ENCODE results near the gene FOSL2. TPM values are rescaled to one million over a fixed set of nuclear protein-coding genes. Genes with fewer than 3 reads are reported as not detected.

FOSL2 gene
- total RNA-seq, 2 donors from 2014 or later, result 1.4 to 3.8 TPM

- H3K4me3 Mint-ChIP-seq, result no peak overlapping the region
- no peak for DNase-seq
- TF ChIP-seq, protein P1, sequence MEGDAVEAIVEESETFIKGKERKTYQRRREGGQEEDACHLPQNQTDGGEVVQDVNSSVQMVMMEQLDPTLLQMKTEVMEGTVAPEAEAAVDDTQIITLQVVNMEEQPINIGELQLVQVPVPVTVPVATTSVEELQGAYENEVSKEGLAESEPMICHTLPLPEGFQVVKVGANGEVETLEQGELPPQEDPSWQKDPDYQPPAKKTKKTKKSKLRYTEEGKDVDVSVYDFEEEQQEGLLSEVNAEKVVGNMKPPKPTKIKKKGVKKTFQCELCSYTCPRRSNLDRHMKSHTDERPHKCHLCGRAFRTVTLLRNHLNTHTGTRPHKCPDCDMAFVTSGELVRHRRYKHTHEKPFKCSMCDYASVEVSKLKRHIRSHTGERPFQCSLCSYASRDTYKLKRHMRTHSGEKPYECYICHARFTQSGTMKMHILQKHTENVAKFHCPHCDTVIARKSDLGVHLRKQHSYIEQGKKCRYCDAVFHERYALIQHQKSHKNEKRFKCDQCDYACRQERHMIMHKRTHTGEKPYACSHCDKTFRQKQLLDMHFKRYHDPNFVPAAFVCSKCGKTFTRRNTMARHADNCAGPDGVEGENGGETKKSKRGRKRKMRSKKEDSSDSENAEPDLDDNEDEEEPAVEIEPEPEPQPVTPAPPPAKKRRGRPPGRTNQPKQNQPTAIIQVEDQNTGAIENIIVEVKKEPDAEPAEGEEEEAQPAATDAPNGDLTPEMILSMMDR (conservative IDR thresholded peaks at IDR 0.05), result no peak
- H3K27me3 Mint-ChIP-seq (ENCODE audit: insufficient read depth), result no peaks in the 10 kb centered on the region
- no peaks in the 10 kb centered on the region for H3K36me3 Mint-ChIP-seq (ENCODE audit: low read depth)
- H3K9me3 Mint-ChIP-seq, result no peaks in the 10 kb centered on the region
- H3K27ac Mint-ChIP-seq, result no peak overlapping the region
- no peak overlapping the region for H3K27ac ChIP-seq (ENCODE audit: low read depth, low read length)
- H3K36me3 ChIP-seq (ENCODE audit: control insufficient read depth, insufficient read depth, low read length), result no peaks in the 10 kb centered on the region
- 95 to 100% methylated on average over 7 to 8 of the region's 8 CpGs for WGBS, 2 experiments (ENCODE audit: insufficient coverage in 1 of 2, insufficient read length in 1 of 2)
- no peak overlapping the region for H3K9ac ChIP-seq (ENCODE audit: extremely low read depth, low read length, poor library complexity, severe bottlenecking)
- no peaks in the 10 kb centered on the region for H3K4me1 ChIP-seq (ENCODE audit: control insufficient read depth, insufficient read depth, low read length)
- no peak overlapping the region for H3K4me3 ChIP-seq (ENCODE audit: low read length)
- no peaks in the 10 kb centered on the region for H3K9me3 ChIP-seq (ENCODE audit: control insufficient read depth, low read length)
- peaks cover 5% of the 10 kb centered on the region for H3K4me1 Mint-ChIP-seq
- no peaks in the 10 kb centered on the region for H3K27me3 ChIP-seq (ENCODE audit: control insufficient read depth, insufficient read depth, low read length, poor library complexity, severe bottlenecking)
These were observed 60.7 kb downstream of the FOSL2 start for GRCh38 chr2:28453396-28453795.

DNA sequence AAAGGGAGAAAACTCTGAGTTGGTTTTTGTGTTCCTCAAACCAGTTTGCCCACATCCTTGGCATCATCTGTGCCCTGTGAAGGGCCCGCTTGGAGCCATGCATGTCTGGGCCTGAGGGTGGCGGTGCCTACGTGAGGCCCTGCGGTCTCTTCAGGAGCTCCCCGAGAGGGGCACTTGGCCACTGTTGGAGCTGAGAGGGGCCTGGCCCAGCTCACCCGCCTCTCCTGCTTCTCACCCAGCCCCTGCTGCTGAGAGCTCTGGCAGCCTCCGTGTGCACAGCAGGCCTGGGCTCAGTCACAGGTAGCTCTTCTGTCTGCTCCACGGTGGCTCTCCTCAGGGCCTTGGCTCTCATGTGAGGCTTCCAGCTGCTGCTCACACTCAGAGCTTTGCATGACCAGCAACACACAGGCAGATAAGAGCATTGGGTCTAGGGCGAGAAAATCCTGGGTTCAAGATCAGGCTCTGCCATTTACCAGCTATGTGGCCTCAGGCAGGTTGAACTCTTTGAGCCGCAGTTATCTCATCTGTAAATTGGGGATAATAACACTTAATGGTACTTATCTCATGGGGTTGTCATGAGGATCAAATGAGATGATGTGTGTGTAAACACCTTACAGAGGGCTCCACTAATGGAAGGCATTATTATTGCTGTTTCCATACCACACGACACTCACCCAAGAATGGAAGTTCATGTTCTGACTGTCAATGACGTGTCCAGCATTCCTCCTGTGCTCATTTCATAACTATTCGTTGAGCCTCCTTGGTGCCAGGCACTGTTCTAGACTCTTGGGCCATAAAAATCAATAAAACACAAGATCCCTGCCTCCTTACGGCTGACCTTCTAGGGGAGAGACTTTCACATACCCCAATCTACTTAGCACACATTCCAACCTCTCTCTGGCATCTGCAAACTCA is 61.6 kb downstream of the FOSL2 start:
- no peaks in the 10 kb centered on the region for H3K27me3 Mint-ChIP-seq (ENCODE audit: insufficient read depth)
- no peak overlapping the region for H3K4me3 ChIP-seq (ENCODE audit: low read length)
- DNase-seq, result no peak
- H3K27me3 ChIP-seq (ENCODE audit: control insufficient read depth, insufficient read depth, low read length, poor library complexity, severe bottlenecking), result no peaks in the 10 kb centered on the region
- H3K36me3 Mint-ChIP-seq (ENCODE audit: low read depth), result no peaks in the 10 kb centered on the region
- no peak overlapping the region for H3K4me3 Mint-ChIP-seq
- TF ChIP-seq, protein P1 (conservative IDR thresholded peaks at IDR 0.05), result no peak
- no peak overlapping the region for H3K9ac ChIP-seq (ENCODE audit: extremely low read depth, low read length, poor library complexity, severe bottlenecking)
- peaks cover 5% of the 10 kb centered on the region for H3K4me1 Mint-ChIP-seq
- no peaks in the 10 kb centered on the region for H3K9me3 Mint-ChIP-seq
- no peaks in the 10 kb centered on the region for H3K36me3 ChIP-seq (ENCODE audit: control insufficient read depth, insufficient read depth, low read length)
- no peaks in the 10 kb centered on the region for H3K9me3 ChIP-seq (ENCODE audit: control insufficient read depth, low read length)
- 93 to 99% methylated on average over 8 to 14 of the region's 14 CpGs for WGBS, 2 experiments (ENCODE audit: insufficient coverage in 1 of 2, insufficient read length in 1 of 2)
- no peaks in the 10 kb centered on the region for H3K4me1 ChIP-seq (ENCODE audit: control insufficient read depth, insufficient read depth, low read length)
- H3K27ac ChIP-seq (ENCODE audit: low read depth, low read length), result no peak overlapping the region
- no peak overlapping the region for H3K27ac Mint-ChIP-seq

- no peak overlapping the region for H3K27ac ChIP-seq (ENCODE audit: low read depth, low read length)
- Mint-ChIP-seq H3K27me3 (ENCODE audit: insufficient read depth) (no peaks in the 10 kb centered on the region), H3K9me3 (peaks cover 6% of the 10 kb centered on the region), H3K4me3 (no peak overlapping the region), H3K36me3 (ENCODE audit: low read depth) (no peaks in the 10 kb centered on the region), H3K27ac (no peak overlapping the region), H3K4me1 (peaks cover 2% of the 10 kb centered on the region)
- H3K4me3 ChIP-seq (ENCODE audit: low read length), result no peak overlapping the region
- H3K9ac ChIP-seq (ENCODE audit: extremely low read depth, low read length, poor library complexity, severe bottlenecking), result no peak overlapping the region
- 91 to 98% methylated on average over 4 to 10 of the region's 10 CpGs for WGBS, 2 experiments (ENCODE audit: insufficient coverage in 1 of 2, insufficient read length in 1 of 2)
- H3K36me3 ChIP-seq (ENCODE audit: control insufficient read depth, insufficient read depth, low read length), result no peaks in the 10 kb centered on the region
- peaks cover 4% of the 10 kb centered on the region for H3K9me3 ChIP-seq (ENCODE audit: control insufficient read depth, low read length)
- peak; percentile 78 for DNase-seq
- no peaks in the 10 kb centered on the region for H3K27me3 ChIP-seq (ENCODE audit: control insufficient read depth, insufficient read depth, low read length, poor library complexity, severe bottlenecking)
- no peaks in the 10 kb centered on the region for H3K4me1 ChIP-seq (ENCODE audit: control insufficient read depth, insufficient read depth, low read length)
- TF ChIP-seq, protein P1 (conservative IDR thresholded peaks at IDR 0.05), result peak; percentile 63
These were observed 64.6 kb downstream of the FOSL2 start for GRCh38 chr2:28457237-28457636.

Measured in endodermal cell (in vitro differentiated cells).